Aorta (tissue), 5 donors: ENCODE data around the gene C6. TPM values are rescaled to one million over a fixed set of nuclear protein-coding genes. Genes with fewer than 3 reads are reported as not detected.
"Not testable (repeated sequence)": the region's sequence is repeated elsewhere in the genome, so short reads cannot be mapped to it uniquely, and the experiment has no call there.

Experiments
- ATAC-seq: fragments of 200-7000 bp; cut with Tn5 transposase; one replicate; pipeline ENCODE4 v1.9.1; 2022; ENCODE audit warnings: moderate library complexity; ENCODE audit not compliant: low FRiP score
- DNase-seq, 2 donors: peaks; one replicate each; pipeline ENCODE4 v3.0.0-alpha.2; 2020
- H3K27ac ChIP-seq, 2 donors: one replicate each; pipeline ENCODE4 v1.5.1; 2013; ENCODE audit warnings: low read length in 2 of 2, mild to moderate bottlenecking in 2 of 2, moderate library complexity in 2 of 2, control low read depth in 1 of 2, inconsistent platforms in 1 of 2, low read depth in 1 of 2
- H3K27me3 ChIP-seq, 2 donors: one replicate each; pipeline ENCODE4 v1.6.1; 2013; ENCODE audit warnings: control low read depth in 1 of 2, low read length in 1 of 2, mild to moderate bottlenecking in 1 of 2, moderate library complexity in 1 of 2; ENCODE audit not compliant: insufficient read depth in 2 of 2, control insufficient read depth in 1 of 2
- H3K36me3 ChIP-seq, 2 donors: one replicate each; pipeline ENCODE4 v1.6.1; 2013; ENCODE audit warnings: control low read depth in 1 of 2, low read length in 1 of 2, mild to moderate bottlenecking in 1 of 2; ENCODE audit not compliant: insufficient read depth in 2 of 2, control insufficient read depth in 1 of 2
- H3K4me1 ChIP-seq, 2 donors: one replicate each; pipeline ENCODE4 v1.6.1; 2013; ENCODE audit warnings: low read length in 2 of 2, control low read depth in 1 of 2, mild to moderate bottlenecking in 1 of 2, moderate library complexity in 1 of 2; ENCODE audit not compliant: insufficient read depth in 2 of 2, control insufficient read depth in 1 of 2
- H3K4me3 ChIP-seq, 2 donors: one replicate each; pipeline ENCODE4 v1.5.1; 2013; ENCODE audit warnings: low read length in 2 of 2, control low read depth in 1 of 2, mild to moderate bottlenecking in 1 of 2
- H3K9me3 ChIP-seq: one replicate; pipeline ENCODE4 v1.6.1; 2013; ENCODE audit warnings: mild to moderate bottlenecking, low read length; ENCODE audit not compliant: control insufficient read depth
- WGBS, 2 donors: extraction: QIAGEN DNeasy Blood & Tissue Kit; methylation state at CpG; one replicate each; pipeline ENCODE4 v1.1.7; 2013; 5-methylcytosine and 5-hydroxymethylcytosine counted together
- intact Hi-C, 2 donors: fragments of 100-400 bp; cut with DNase I; formaldehyde crosslinking; loops; one replicate each; pipeline versions ENCODE4 v1.14.2 to v1.15.0; 2022
- polyA plus RNA-seq, 2 donors: library from polyadenylated mRNA; stranded (reverse); fragments of 200-250 nt; gene quantifications; one replicate each; pipeline ENCODE4 v1.2.3, GENCODE V29; 2013
- total RNA-seq, 2 donors: library from RNA; stranded (reverse); fragmentation: NEBNext Ultra II Directional; extraction: Animal tissue kit (Norgen Biotek cat#: 25700); gene quantifications; one replicate each; pipeline ENCODE4 v1.2.1, GENCODE V29; 2021
- donor health status: healthy with polysubstance abuse.
- donor health status: Bipolar disorder and iron deficiency.
- donor health status: DM: no; HTN: no; CAD: no.
- donor health status: DM: no; HTN: no; CAD: no.
- donor health status: DM: yes; HTN: yes; CAD: no.

C6 gene
- total and polyA plus RNA-seq, 4 donors = 0.20 to 3.0 (median 1.7) TPM; not detected in 1

- ATAC-seq = no peak
- Histone ChIP-seq H3K27ac (no peak overlapping the region), H3K27me3 (no peaks in the 10 kb centered on the region), H3K9me3 (no peaks in the 10 kb centered on the region), H3K4me3 (no peak overlapping the region), H3K36me3 (no peaks in the 10 kb centered on the region), H3K4me1 (no peaks in the 10 kb centered on the region)
- WGBS, 2 donors = 94 to 97% methylated on average over 3 of the region's 3 CpGs
- DNase-seq = no peak
- intact Hi-C loops = no loop called here
These were observed 27.1 kb upstream of the C6 start for GRCh38 chr5:41240390-41240789.

- Histone ChIP-seq H3K4me3 (no peak overlapping the region), H3K27me3 (no peaks in the 10 kb centered on the region), H3K4me1 (no peaks in the 10 kb centered on the region), H3K36me3 (no peaks in the 10 kb centered on the region), H3K9me3 (no peaks in the 10 kb centered on the region), H3K27ac (no peak overlapping the region)
- peak; percentile 19 for ATAC-seq
- intact Hi-C loops = no loop called here
- no peak for DNase-seq
These were observed 21.1 kb upstream of the C6 start for GRCh38 chr5:41234475-41234874.

GRCh38 chr5:41232797-41233196 lies 19.5 kb upstream of the C6 start:
- DNase-seq (no peak), ATAC-seq (no peak)

GRCh38 chr5:41230276-41230675 lies 16.9 kb upstream of the C6 start:
- WGBS, 2 donors = 22% methylated on average over 1 of the region's 1 CpG
- H3K4me1 ChIP-seq, H3K36me3 ChIP-seq, H3K9me3 ChIP-seq, DNase-seq, intact Hi-C loops, H3K27ac ChIP-seq, H3K4me3 ChIP-seq, ATAC-seq, H3K27me3 ChIP-seq: not testable (repeated sequence)

More at GRCh38 chr5:41232797-41233196, 19.5 kb upstream of the C6 start:
- H3K36me3 ChIP-seq = no peaks in the 10 kb centered on the region
- H3K27ac ChIP-seq = no peak overlapping the region
- H3K4me1 ChIP-seq = no peaks in the 10 kb centered on the region
- no peaks in the 10 kb centered on the region for H3K9me3 ChIP-seq
- no peak overlapping the region for H3K4me3 ChIP-seq
- no peaks in the 10 kb centered on the region for H3K27me3 ChIP-seq
- intact Hi-C loops = no loop called here

GRCh38 chr5:41223962-41224361 lies 10.6 kb upstream of the C6 start:
- ATAC-seq (no peak), DNase-seq (no peak)
- no peak overlapping the region for H3K4me3 ChIP-seq
- intact Hi-C loops = no loop called here
- H3K4me1 ChIP-seq = peaks cover 0 to 4% of the 10 kb centered on the region in 2 donors
- peaks cover 1% of the 10 kb centered on the region for H3K9me3 ChIP-seq
- 87 to 93% methylated on average over 2 of the region's 2 CpGs for WGBS, 2 donors
- no peaks in the 10 kb centered on the region for H3K27me3 ChIP-seq
- H3K36me3 ChIP-seq = no peaks in the 10 kb centered on the region
- no peak overlapping the region for H3K27ac ChIP-seq

GRCh38 chr5:41219658-41220269 lies 6.4 kb upstream of the C6 start:
- H3K4me1 ChIP-seq = peaks cover 0 to 5% of the 10 kb centered on the region in 2 donors
- WGBS, 2 donors = 74% methylated on average over 2 of the region's 2 CpGs
- no peak for DNase-seq
- ATAC-seq = peak; percentile 67
- H3K36me3 ChIP-seq = no peaks in the 10 kb centered on the region
- no peak overlapping the region for H3K4me3 ChIP-seq
- no peaks in the 10 kb centered on the region for H3K27me3 ChIP-seq
- H3K27ac ChIP-seq = no peak overlapping the region
- no peaks in the 10 kb centered on the region for H3K9me3 ChIP-seq
- intact Hi-C loops = no loop called here

- WGBS, 2 donors = 55 to 88% methylated on average over 1 of the region's 1 CpG
- peak; percentile 9 for ATAC-seq
These were observed 5.8 kb upstream of the C6 start for GRCh38 chr5:41218929-41219657.

GRCh38 chr5:41214182-41214581 lies 850 bp upstream of the C6 start:
- H3K4me1 ChIP-seq = peaks cover 0 to 2% of the 10 kb centered on the region in 2 donors
- ATAC-seq (no peak), DNase-seq (no peak)
- H3K27me3 ChIP-seq = no peaks in the 10 kb centered on the region
- no peaks in the 10 kb centered on the region for H3K36me3 ChIP-seq
- H3K9me3 ChIP-seq = no peaks in the 10 kb centered on the region
- H3K4me3 ChIP-seq = no peak overlapping the region
- intact Hi-C loops = no loop called here
- no peak overlapping the region for H3K27ac ChIP-seq

More at GRCh38 chr5:41218929-41219657, 5.8 kb upstream of the C6 start:
- H3K4me3 ChIP-seq = no peak overlapping the region
- intact Hi-C loops = no loop called here
- no peak overlapping the region for H3K27ac ChIP-seq
- H3K36me3 ChIP-seq = no peaks in the 10 kb centered on the region
- H3K27me3 ChIP-seq = no peaks in the 10 kb centered on the region
- DNase-seq = no peak
- H3K9me3 ChIP-seq = no peaks in the 10 kb centered on the region
- H3K4me1 ChIP-seq = peaks cover 0 to 5% of the 10 kb centered on the region in 2 donors

- ATAC-seq (no peak), DNase-seq (no peak)
- WGBS, 2 donors = 93 to 97% methylated on average over 1 of the region's 1 CpG
- no peak overlapping the region for H3K27ac ChIP-seq
- H3K4me3 ChIP-seq = no peak overlapping the region
- H3K9me3 ChIP-seq = no peaks in the 10 kb centered on the region
- H3K36me3 ChIP-seq = no peaks in the 10 kb centered on the region
- H3K27me3 ChIP-seq = no peaks in the 10 kb centered on the region
- intact Hi-C loops = no loop called here
- H3K4me1 ChIP-seq = no peaks in the 10 kb centered on the region
These were observed 397 bp downstream of the C6 start for GRCh38 chr5:41212935-41213334.
